Ovary (tissue), 9 donors: Measurements from ENCODE around the gene CACFD1. TPM values are rescaled to one million over a fixed set of nuclear protein-coding genes. Genes with fewer than 3 reads are reported as not detected.

ENCODE experiments used
- DNase-seq, 5 donors: peaks; one replicate each; pipeline ENCODE4 v3.0.0-alpha.2; 2019 to 2020
- H3K27ac ChIP-seq, 2 donors: fragments of 200-600 bp; one replicate each; pipeline versions ENCODE4 v1.5.1 to v1.8.0; 2019 to 2022
- H3K27me3 ChIP-seq: fragments of 200-600 bp; one replicate; pipeline ENCODE4 v1.8.0; 2022
- H3K36me3 ChIP-seq: fragments of 200-600 bp; sonication (generic); one replicate; pipeline ENCODE4 v1.5.1; 2019
- H3K4me1 ChIP-seq: one replicate; pipeline ENCODE4 v1.8.1; 2013; ENCODE audit warnings: mild to moderate bottlenecking, moderate library complexity; ENCODE audit not compliant: insufficient read depth
- H3K4me3 ChIP-seq: fragments of 200-600 bp; sonication (generic); one replicate; pipeline ENCODE4 v1.5.1; 2017
- H3K9me3 ChIP-seq, 2 donors: fragments of 200-600 bp in 1 of 2; sonication (generic) in 1 of 2; one replicate each; pipeline versions ENCODE4 v1.5.1 to v1.8.1; 2013 to 2019; ENCODE audit warnings: mild to moderate bottlenecking in 1 of 2, moderate library complexity in 1 of 2
- CTCF ChIP-seq, 3 donors: fragments of 450-650 bp in 2 of 3; fragments of 200-600 bp in 1 of 3; IDR thresholded peaks; one replicate each; pipeline versions ENCODE4 v1.5.1 to v1.8.0; 2016 to 2022; ENCODE audit warnings: antibody characterized with exemption in 3 of 3, mild to moderate bottlenecking in 1 of 3
- EP300 ChIP-seq: sonication (generic); formaldehyde crosslinking; IDR thresholded peaks from one replicate; pipeline ENCODE4 v1.6.1; 2017; ENCODE audit warnings: antibody characterized with exemption
- POLR2A ChIP-seq: fragments of 450-650 bp; IDR thresholded peaks from one replicate; pipeline ENCODE4 v1.6.1; 2017; ENCODE audit warnings: antibody characterized with exemption, mild to moderate bottlenecking, moderate library complexity
- WGBS, 3 donors: extraction: QIAGEN DNeasy Blood & Tissue Kit in 1 of 3; methylation state at CpG; one replicate each; pipeline versions ENCODE4 v1.1.5 to v1.1.7; 2013 to 2017; 5-methylcytosine and 5-hydroxymethylcytosine counted together
- intact Hi-C, 4 donors: fragments of 100-400 bp; cut with DNase I; formaldehyde crosslinking; loops; one replicate each; pipeline versions ENCODE4 v1.11.0 to v1.15.1; 2022 to 2023
- polyA plus RNA-seq, 2 donors: library from polyadenylated mRNA; stranded (reverse); fragments of 200-250 nt in 1 of 2; fragments of 350-450 nt in 1 of 2; fragmentation: Illumina TruSeq in 1 of 2; extraction: RNeasy Lipid Tissue Mini Kit (QIAGEN cat#74804) in 1 of 2; gene quantifications; one replicate each; pipeline ENCODE4 v1.2.3, GENCODE V29; 2013 to 2014
- total RNA-seq, 7 donors: library from RNA; depleted of rRNA in 2 of 7; stranded (reverse); fragments of >200 nt in 2 of 7; fragmentation: NEBNext Ultra II Directional in 3 of 7; extraction: Animal tissue kit (Norgen Biotek cat#: 25700) in 3 of 7; gene quantifications; one replicate each; pipeline versions ENCODE4 v1.1.0 to v1.2.4, GENCODE V29; 2016 to 2023
- donor health status: DM: no; HTN: no; CAD: no; lungs with moderate emphysema.
- donor health status: DM: no; HTN: no; CAD: no.
- donor health status: Bipolar disorder and iron deficiency.
- donor health status: DM: yes; HTN: yes; CAD: no.
- donor health status: DM: no; HTN: no; CAD: no.
- donor health status: DM: yes; HTN: yes; CAD: no.

The CACFD1 gene
- total and polyA plus RNA-seq, 9 donors: 1.6 to 23.4 (median 16.0) TPM

GRCh38 chr9:133453651-133454050, 6.1 kb upstream of the CACFD1 start:
- Histone ChIP-seq H3K27ac (no peak overlapping the region), H3K4me3 (no peak overlapping the region), H3K4me1 (no peaks in the 10 kb centered on the region), H3K9me3 (no peaks in the 10 kb centered on the region), H3K27me3 (no peaks in the 10 kb centered on the region), H3K36me3 (no peaks in the 10 kb centered on the region)
- intact Hi-C loops: no loop called here
- no peak for TF ChIP-seq POLR2A
- no peak for TF ChIP-seq EP300
- no peak for TF ChIP-seq CTCF (IDR thresholded peaks at IDR 0.05)
- WGBS, 3 donors: 76 to 83% (median 81%) methylated on average over 11 of the region's 11 CpGs
- DNase-seq: no peak

GRCh38 chr9:133454325-133454724, 5.5 kb upstream of the CACFD1 start:
- H3K9me3 ChIP-seq: no peaks in the 10 kb centered on the region
- H3K4me1 ChIP-seq: no peaks in the 10 kb centered on the region

GRCh38 chr9:133454943-133455673, 4.7 kb upstream of the CACFD1 start:
- no peak for DNase-seq
- intact Hi-C loops: no loop called here
- Histone ChIP-seq H3K27ac (no peak overlapping the region), H3K4me1 (no peaks in the 10 kb centered on the region), H3K9me3 (no peaks in the 10 kb centered on the region), H3K4me3 (no peak overlapping the region), H3K36me3 (no peaks in the 10 kb centered on the region), H3K27me3 (no peaks in the 10 kb centered on the region)
- no peak for TF ChIP-seq EP300
- no peak for TF ChIP-seq POLR2A
- no peak for TF ChIP-seq CTCF (IDR thresholded peaks at IDR 0.05)
- 87 to 93% (median 92%) methylated on average over 12 to 20 of the region's 20 CpGs for WGBS, 3 donors

More at GRCh38 chr9:133454325-133454724, 5.5 kb upstream of the CACFD1 start:
- no peak for DNase-seq
- H3K36me3 ChIP-seq: no peaks in the 10 kb centered on the region
- no peaks in the 10 kb centered on the region for H3K27me3 ChIP-seq
- intact Hi-C loops: no loop called here
- TF ChIP-seq CTCF (IDR thresholded peaks at IDR 0.05): no peak
- TF ChIP-seq POLR2A: no peak
- no peak for TF ChIP-seq EP300
- 84 to 85% (median 84%) methylated on average over 19 of the region's 19 CpGs for WGBS, 3 donors
- no peak overlapping the region for H3K4me3 ChIP-seq
- no peak overlapping the region for H3K27ac ChIP-seq

- Histone ChIP-seq H3K36me3 (no peaks in the 10 kb centered on the region), H3K9me3 (no peaks in the 10 kb centered on the region), H3K4me3 (no peak overlapping the region), H3K27me3 (no peaks in the 10 kb centered on the region), H3K4me1 (peaks cover 3% of the 10 kb centered on the region), H3K27ac (no peak overlapping the region)
- TF ChIP-seq POLR2A (no peak), CTCF (IDR thresholded peaks at IDR 0.05) (no peak), EP300 (no peak)
- DNase-seq: no peak
- intact Hi-C loops: no loop called here
- WGBS, 3 donors: 91 to 96% (median 92%) methylated on average over 11 of the region's 11 CpGs
Observed at GRCh38 chr9:133455936-133456335, 3.8 kb upstream of the CACFD1 start.
